Right kidney (tissue), 1 donor: ENCODE results near the gene RNF4.
"Not testable (repeated sequence)": the region's sequence is repeated elsewhere in the genome, so short reads cannot be mapped to it uniquely, and the experiment has no call there.

ENCODE experiments used
- DNase-seq: peaks from one replicate; pipeline ENCODE4 v3.0.0-alpha.2; 2016

RNF4 gene

DNA sequence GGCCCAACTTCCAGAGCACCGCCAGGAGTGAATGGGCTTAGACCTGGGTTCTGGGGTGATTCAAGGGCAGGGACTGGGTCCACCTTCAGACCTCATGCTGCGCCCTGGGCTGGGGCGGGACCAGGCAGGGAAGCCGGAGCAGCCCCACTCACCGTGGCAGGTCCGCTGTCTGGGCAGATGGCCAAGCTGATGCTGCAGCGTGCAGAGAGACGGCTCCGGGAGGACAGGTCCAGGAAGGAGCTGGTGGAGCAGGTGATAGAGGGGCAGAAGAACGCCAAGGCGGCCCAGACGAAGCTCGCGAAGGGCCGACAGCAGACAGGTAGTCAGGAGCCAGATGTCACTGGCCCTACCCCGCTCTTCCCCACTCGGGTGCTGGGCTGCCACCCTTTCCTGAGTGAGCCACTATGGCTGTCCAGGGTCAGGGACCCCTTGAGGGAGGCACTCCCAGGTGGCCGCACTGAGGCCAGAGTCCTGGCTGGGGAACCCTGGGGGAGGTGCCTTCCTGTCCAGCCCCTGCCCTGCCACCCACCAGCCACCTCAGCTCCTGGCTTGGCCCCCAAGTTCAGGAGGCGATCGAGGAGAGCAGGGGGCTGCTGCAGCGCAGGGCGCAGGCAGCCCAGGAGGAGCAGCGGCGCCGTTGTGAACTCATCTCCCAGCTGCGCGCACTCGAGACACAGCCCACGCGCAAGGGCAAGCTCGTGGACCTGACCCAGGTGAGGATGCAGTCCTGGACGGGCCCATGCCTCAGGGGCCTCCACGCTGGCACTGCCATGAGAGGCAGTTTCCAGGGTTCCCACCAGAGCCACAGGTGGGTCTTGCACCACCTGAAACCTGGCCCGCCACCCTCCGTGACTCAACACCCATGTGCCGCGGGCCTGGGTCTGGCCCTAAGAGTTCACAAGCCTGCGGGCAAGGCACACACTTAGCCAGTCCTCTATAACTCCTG, 10.1 kb upstream of the RNF4 start:
- no peak for DNase-seq

DNA sequence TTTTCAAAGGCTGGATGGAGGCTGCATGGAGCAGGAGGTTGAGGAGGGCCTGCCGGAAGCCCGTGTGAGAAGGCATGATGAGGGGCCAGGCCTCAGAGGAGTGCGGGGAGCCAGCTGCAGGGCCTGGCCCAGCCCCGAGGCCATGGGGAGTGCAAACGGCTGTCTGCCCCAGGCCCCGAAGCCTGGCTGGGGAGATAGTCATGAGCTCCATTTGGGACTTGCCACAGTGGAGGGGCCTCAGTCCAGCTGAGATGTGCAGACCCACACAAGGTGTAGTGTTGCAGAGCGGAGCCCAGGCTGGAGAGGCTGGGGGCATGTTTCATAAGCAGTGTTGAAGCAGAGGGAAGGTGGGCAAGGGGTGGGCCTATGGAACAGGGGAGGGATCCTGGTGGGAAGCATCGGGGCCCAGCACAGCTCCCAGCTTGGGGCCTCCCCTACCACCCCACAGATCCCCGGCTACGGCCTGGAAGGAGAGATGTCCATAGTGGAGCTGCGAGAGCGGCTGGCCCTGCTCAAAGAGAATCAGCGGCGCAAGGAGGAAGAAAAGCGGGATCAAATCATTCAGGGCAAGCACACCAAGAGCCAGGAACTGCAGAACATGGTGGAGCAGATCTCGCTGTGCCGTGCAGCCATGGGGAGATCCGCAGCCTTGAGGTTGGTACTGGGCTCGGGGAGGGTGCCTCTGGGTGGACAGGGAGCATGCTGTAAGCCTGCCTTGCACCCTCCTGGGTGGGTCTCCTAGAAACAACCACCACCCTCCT, 9.1 kb upstream of the RNF4 start:
- DNase-seq: no peak

DNA sequence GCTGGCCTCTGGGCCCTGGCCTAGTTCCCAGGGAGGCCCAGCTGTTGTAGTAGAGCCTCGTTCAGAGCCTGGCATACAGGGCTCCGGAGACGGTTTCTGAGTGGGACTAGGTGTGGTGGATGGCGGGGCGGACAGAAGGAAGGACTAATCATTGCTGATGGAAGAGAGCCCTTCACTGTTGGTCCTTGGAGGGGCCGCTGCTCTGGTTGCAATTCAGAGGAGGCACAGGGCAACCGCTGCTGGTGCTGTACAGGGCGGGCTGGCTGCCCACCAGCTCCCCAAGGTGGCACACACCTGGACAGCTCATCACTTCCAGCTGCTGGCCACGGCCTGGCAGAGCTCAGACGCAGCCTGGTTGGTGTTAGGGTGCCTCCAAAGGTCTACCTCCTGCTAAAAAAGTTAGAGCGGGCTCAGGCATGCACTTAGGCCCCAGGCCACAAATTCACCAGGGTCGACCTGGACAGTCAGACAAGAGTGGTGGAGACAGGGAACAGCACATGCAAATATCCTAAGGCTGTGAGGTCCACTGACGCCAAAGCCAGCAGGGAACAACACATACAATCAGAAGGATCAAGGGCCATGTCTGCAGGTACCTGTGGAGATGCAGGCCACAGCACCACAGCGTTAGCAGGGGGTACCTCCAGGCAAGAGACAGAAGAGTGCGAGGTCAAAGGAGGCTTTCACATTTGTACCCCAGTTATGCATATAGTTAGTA, 7.5 kb upstream of the RNF4 start:
- no peak for DNase-seq

DNA sequence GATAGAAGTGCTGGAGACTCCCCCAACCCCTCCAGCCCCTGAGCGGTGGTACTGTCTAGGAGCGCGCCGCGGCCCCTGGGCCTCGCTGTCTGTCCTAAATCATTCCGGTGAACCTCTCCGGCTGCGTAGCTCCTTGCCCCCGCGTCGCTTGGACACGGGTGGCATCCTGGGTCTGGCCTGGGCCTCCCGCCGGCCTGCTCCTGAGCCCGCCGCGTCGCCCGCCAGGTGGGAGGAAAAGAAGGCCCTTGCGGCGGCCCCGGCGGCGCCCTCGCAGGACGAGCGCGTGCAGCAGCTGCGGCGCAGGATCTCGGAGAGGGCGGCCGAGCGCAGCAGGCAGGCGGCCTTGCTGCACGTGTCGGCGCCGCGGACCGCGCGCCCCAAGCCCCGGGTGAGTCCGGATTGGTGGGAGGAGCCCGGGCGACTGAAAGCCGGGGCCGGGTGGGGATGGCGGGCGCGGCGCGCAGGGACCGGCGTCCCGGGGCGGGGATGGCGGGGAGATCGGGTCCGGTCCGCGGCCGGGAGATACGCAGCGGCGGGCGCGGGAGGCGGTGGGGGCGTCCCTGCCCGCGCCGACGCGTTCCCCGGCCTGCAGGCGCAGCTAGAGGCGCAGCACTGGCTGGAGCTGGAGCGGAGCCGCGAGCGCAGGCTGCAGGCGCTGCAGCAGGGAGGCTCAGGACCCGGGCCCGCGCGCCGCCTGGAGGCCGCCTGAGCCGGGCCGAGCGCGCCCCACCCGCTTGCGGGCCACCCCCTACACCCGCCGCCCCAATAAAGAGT, 6.5 kb upstream of the RNF4 start:
- DNase-seq: peak; percentile 80

DNA sequence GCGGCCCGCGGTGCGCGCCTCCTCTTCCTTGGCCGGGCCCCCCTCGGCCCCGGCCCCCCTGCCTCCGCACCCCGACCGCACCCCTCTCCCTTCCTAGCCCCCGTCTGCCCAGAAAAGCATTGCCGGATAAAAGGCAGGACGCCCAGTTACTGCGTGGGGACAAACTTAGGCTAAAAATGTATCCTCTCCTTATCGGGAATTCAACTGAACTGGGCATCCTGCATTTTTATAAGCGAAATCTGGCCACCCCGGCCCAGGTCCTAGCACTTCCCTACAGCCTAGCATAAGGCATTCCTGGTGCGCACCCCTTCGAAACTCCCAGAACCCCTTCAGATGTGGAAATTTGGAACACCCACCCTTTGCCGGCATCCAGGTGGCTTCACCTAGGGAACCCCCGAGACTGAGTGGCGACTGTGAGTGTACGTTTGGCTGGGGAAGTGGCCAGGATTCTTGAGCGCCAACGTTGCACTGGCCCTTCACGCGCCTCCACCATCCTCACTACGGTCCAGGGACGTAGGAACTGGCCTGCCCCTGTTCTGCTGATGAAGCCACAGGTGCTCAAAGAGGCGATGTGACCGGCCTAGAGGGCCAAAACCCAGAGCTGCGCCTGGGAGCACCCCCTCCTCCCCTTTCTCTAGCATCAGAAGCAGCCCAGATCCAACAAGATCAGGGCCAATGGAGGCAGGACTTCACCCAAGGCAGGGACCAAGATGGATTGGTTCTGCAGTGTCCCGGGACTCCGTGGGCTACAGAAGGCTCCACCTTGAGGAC, 5.7 kb upstream of the RNF4 start:
- DNase-seq: no peak

DNA sequence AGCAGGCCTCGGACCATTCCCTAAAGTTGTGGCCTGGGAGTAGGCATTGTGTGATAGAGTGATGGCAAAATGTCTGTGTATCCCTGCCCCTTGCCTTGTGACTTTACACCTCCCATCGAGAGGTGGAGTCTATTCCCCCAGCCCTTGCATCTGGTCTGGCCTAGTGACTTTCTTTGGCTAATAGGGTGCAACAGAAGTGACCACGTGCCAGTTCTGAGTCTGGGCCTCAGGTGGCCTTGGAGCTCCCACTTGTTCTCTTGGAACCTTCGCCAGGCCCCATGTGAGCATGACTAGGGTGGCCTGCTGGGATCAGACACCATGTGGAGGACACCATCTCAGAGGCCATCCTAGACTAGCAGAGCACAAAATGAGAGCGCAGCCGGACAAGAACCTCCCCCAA, 3.9 kb upstream of the RNF4 start:
- no peak for DNase-seq

DNA sequence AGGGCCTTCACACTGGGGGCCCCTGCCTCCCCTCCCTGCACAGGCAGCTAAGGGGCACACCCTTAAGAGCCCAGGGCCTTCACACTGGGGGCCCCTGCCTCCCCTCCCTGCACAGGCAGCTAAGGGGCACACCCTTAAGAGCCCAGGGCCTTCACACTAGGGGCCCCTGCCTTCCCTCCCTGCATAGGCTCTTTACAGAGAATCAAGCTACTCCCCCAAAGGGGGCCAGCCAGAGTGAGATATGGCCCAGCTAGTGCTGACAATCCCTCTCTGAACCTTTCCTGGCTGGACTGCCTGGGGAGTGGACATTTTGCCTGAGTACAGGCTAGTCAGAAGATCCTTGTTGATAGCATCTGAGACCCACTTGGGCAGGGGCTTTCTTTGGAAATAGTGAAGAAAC, 3.4 kb upstream of the RNF4 start:
- DNase-seq: not testable (repeated sequence)

DNA sequence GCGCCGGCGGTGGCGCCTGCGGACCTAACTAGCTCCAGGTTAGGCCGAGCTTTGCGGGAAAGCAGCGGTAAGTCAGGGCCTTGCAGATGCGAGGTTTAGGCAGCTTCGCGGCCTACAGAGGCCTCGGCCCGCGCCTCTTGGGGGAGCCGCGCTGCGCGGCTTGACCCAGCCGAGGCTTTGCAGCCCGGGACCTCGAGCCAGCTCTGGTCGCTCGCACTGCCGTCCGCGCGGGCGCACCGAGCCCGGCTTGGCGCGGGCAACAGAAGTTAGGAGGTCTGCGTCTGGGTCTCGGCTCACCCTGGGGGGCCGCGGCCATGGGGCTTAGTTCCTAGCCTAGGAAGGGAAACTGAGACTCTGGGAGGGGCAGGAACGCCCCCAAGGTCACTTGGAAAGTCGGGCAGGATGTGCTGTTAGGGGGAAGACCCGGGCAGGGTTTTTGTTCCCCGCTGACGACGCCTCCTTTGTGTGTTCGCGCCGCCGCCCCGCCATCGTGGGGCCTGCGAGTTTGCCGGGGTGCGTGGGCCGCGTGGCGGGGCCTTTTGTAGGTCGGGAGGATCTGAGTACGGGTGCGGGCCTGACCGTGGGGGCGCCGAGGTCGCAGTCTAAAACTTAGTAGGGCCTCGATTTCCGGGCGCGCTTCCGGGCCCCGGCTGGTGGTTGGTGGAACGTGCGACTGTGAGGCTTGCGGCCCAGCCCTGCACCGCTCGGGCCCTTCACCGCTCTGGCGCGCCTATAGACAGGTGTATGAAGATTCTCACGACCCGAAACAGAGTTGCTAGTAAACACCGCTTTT, 482 bp downstream of the RNF4 start:
- DNase-seq: peak; percentile 91

DNA sequence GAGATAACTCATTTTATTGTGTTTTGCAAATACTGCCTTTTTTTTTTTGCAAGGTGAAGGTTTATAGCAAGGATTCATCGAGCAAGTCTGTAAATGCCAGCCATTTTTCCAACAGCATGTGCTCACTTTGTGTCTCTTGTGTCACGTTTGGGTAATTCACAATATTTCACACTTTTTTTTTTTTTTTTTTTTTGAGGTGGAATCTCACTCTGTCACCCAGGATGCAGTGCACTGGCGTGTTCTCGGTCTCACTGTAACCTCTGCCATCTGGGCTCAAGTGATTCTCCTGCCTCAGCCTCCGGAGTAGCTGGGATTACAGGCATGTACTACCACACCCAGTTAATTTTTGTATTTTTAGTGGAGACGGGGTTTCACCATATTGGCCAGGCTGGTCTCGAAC, 1.9 kb downstream of the RNF4 start:
- DNase-seq: no peak

DNA sequence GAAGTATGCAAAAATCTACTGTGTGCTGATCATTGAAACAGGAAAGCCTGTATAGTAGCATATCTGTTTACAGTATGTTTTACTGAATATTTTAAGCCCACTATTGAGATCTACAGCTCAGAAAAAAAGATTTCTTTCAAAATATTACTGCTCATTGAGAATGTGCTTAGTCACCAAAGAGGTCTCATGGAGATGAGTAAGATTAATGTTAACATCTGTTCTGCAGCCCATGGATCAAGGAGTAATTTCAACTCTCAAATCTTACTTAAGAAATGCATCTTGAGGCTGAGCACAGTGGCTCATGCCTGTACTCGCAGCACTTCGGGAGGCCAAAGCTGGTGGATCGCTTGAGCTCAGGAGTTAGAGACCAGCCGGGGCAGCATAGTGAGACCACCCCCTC, 3.3 kb downstream of the RNF4 start:
- no peak for DNase-seq

DNA sequence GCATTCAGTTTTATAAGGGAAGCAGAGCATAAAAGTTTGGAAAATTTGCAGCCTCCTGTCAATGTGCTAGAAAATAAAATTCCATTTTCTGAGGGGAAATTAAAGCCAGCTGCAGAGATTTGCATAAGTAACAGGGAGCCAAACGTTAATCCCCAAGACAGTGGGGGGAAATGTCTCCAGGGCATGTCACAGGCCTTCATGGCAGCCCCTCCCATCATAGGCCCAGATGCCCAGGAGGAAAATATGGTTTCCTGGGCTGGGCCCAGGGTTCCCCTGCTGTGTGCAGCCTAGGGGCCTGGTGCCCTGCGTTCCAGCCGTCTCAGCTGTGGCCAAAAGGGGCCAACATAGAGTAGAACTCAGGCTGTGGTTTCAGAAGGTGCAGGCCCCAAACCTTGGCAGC, 9.3 kb downstream of the RNF4 start:
- no peak for DNase-seq

DNA sequence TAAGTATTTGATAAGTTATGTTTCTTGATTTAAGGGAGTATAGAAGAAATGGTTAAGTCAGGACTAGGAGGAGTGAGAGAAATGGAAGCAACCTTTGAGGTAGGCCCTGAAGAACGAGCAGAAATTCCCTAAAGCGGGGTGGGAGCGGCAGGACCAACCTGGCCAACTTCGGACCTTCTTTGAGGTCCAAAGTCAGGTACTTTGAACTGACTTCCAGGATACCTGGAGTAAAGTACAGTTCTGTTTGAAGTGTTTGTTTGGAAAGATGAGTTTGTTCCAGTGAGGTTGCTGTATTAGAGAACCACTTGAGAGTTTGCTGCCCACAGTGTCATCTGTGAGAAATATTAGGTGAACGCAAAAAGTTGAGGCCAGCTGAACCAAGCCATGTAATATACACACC, 11.7 kb downstream of the RNF4 start:
- DNase-seq: no peak

DNA sequence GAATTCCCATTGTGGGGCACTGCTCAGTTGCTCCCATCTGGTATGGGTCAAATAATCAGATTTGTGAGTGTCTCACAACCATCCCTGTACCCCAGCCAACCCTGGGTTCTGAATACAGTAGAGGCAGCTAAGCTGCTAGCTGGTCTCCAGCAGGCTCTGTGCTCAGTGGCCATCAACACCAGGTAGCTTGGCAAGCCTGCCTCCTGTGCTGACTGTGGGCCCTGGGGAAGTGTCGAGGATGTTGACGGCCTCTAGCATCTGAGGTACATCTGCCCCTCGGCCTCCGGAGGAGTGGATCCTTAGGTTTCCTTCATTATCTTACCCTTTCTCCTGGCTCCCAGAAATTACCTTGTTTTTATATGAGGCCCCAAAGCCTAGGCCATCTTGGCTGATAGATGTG, 13.3 kb downstream of the RNF4 start:
- no peak for DNase-seq

DNA sequence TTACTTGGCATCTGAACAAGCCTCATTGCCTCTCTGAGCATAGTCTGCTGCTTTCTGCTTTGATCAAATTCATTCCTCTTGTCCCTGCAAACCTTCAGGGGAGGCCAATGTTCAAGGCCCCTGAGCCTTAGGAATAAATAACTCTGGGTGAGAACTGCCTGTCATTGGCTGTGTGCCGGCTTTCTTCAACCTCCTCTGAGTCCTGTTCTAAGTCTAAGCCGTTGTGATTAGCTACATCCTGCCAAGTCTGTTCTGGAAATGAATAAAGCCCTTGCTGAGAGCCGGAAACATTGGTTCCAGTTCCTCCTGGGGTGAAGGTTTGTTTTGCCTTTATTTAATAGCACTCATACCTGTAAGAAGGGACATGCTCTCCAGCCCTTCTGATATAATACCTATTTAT, 13.8 kb downstream of the RNF4 start:
- DNase-seq: no peak

DNA sequence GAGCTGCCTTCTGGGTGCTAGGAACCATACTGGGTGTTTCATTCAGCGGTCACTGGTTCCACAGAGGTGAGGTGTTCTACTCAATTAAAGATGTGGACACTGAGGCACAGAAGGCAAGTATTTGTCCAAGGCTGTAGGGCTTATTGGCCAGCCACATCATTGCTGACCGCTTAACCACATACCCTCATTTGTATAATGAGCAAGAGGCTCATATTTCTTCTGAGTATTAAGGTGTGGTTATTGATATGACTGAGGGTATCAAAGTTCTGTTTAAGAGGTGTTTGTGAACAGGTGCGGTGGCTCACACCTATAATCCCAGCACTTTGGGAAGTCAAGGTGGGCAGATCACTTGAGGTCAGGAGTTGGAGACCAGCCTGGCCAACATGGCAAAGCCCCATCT, 14.3 kb downstream of the RNF4 start:
- DNase-seq: no peak

DNA sequence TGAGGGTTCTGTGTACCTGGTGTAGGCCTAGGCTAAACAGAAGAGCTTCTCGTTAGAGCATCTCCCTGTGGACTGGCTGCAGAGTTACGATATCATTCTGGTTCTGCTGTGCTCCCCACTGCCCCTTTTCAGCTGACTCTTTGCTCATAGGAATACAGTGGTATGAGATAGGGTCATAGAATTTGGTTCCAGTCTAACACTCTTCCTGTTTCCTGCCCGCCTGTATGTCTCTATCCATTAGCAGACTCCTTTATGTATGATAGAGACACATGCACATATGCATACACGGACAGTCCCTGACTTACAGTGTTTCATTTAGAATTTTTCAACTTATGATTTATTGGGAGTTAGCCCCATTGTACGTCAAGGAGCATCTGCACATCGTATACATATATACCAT, 15.3 kb downstream of the RNF4 start:
- DNase-seq: no peak

DNA sequence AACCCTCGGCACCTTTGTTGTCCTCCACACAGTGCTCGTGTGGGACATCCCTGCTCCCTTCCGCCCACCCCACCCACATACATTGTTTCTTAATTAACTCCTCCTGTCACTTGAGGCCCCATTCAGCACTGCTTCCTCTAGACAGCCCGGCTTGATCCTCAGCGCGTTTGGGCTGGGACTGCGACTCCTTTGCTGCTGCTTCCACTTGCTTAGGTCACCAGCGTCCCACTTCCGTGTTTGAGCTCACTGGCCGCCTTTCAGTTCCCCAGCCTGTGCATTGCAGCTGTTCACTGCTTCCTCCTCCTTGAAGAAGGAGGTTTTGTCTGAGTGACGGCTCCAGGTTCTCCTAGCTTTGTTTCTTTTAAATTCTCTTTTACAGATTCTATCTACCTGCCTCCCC, 16.1 kb downstream of the RNF4 start:
- no peak for DNase-seq

DNA sequence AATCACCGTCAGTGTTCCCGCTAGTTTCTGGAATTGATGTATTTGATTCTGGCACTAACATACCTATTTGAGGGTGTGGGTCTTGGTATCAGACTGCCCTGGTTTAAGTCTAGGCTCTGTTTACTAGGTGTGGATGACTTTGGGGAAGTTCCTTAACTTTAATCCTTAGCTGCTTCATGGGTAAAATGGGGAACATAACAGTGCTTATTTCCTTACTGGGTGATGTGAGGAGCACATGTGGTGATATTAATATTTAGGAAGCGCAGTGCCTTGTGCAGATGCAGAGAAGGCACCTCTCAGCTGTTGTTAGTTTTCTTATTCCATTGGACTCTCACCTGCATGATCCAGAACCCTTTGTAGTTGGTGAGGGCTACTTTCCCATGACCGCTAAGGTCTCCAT, 17.1 kb downstream of the RNF4 start:
- DNase-seq: no peak

DNA sequence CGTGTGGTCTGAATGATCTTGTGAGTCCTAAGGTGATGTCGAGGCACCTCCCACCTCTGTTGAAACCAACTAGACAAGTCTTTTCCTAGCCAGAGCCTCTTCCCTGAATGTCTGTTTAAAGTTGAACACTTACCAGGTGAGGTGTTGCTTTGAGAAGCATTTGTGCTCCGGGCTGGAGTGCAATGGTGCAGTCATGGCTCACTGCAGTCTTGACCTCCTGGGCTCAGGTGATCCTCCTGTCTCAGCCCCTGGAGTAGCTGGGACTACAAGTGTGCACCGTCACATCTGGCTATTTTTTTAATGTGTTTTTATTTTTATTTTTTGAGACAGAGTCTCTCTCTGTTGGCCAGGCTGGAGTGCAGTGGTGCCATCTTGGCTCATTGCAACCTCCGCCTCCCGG, 18.1 kb downstream of the RNF4 start:
- no peak for DNase-seq

DNA sequence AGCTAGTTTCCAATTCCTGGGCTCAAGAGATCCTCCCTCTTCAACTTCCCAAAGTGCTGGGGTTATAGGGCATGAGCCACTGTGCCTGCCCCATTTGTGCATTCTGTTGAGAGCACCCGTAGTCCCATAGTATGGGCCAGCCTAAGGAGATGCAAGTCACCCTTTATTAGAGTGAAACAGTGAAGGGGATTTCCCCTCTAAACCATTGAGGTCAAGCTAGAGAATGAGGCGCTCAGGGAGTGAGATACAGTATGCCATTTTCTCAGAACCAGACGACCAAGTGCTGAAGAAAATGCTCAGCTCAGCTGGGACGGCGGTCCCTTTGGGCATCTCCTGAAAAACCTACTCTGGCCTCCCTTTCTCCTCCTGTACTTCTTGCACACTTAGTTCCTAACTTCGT, 18.7 kb downstream of the RNF4 start:
- DNase-seq: no peak
